GM12878 (cell line): ENCODE results near the gene TTLL8.

Experiments
- BACH1 ChIP-seq: fragments of 450-650 bp; IDR thresholded peaks from 2 replicates; pipeline ENCODE4 v1.6.1; 2017; ENCODE audit warnings: mild to moderate bottlenecking, borderline replicate concordance
- EED ChIP-seq: sonication (generic); IDR thresholded peaks from 2 replicates; pipeline ENCODE4 v1.6.1; 2016; ENCODE audit warnings: antibody characterized with exemption, low read depth
- KDM1A ChIP-seq: fragments of 200-600 bp; sonication (generic); IDR thresholded peaks from 2 replicates; pipeline ENCODE4 v1.6.1; 2016; ENCODE audit warnings: borderline replicate concordance
- SP1 ChIP-seq: IDR thresholded peaks from one replicate; pipeline ENCODE4 v1.6.1; 2011; ENCODE audit warnings: low read depth, low read length
- TAF1 ChIP-seq: IDR thresholded peaks from 2 replicates; pipeline ENCODE4 v1.6.1; 2011; ENCODE audit warnings: mild to moderate bottlenecking, low read depth, low read length, borderline replicate concordance
- TF ChIP-seq, protein P1 (sequence below), 3 experiments: IDR thresholded peaks in 2 of 3; conservative IDR thresholded peaks in 1 of 3; 2 replicates each; pipeline ENCODE4 v1.5.1; 2011; ENCODE audit warnings: low read depth in 3 of 3, low read length in 3 of 3, mild to moderate bottlenecking in 3 of 3, control low read depth in 2 of 3, moderate library complexity in 2 of 3, inconsistent platforms in 1 of 3, mixed read lengths in 1 of 3; ENCODE audit not compliant: control insufficient read depth in 2 of 3, insufficient read depth in 1 of 3; ENCODE audit errors: extremely low read depth in 1 of 3
- TF ChIP-seq, protein P2 (sequence below): fragments of 450-650 bp; IDR thresholded peaks from 2 replicates; pipeline ENCODE4 v1.6.1; 2016; ENCODE audit warnings: mild to moderate bottlenecking

DNA sequence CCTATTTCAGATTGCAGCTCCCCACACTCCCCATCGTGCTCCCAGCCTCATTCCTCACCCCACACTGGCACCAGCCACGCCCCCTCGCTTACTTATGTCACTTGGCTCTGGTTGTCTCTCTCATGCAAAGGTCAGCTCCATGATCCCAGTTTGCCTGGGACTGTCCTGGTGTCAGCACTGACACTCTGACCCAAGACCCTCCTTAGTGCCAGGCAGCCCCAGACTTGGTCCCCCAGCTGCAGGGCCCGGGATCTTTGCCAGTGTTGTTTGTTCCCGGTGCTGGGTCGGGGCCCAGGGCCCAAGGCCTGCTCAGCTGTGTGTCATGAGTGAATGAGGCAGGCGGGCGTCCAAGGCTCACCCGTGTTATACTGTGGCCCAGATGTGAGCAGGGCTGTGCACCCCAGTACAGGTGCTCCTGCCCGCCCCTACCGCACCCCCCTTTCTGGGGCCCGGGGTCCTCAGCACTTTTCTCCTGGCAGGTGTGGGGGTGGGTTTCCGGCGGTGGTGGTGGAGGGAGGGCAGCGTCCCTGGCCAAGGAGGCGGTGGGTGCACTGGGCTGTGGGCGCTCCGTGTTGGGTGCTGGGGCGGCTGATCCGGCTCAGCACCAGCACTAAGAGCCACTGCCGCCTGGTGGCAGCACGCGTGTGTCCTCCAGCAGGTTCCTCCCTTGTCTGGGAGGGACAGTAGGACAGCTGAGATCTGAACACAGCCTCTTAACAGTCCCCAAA, 65.0 kb downstream of the TTLL8 start:
- TF ChIP-seq BACH1 (no peak), TAF1 (no peak), KDM1A (no peak), SP1 (no peak), EED (no peak)
- TF ChIP-seq, protein P1, sequence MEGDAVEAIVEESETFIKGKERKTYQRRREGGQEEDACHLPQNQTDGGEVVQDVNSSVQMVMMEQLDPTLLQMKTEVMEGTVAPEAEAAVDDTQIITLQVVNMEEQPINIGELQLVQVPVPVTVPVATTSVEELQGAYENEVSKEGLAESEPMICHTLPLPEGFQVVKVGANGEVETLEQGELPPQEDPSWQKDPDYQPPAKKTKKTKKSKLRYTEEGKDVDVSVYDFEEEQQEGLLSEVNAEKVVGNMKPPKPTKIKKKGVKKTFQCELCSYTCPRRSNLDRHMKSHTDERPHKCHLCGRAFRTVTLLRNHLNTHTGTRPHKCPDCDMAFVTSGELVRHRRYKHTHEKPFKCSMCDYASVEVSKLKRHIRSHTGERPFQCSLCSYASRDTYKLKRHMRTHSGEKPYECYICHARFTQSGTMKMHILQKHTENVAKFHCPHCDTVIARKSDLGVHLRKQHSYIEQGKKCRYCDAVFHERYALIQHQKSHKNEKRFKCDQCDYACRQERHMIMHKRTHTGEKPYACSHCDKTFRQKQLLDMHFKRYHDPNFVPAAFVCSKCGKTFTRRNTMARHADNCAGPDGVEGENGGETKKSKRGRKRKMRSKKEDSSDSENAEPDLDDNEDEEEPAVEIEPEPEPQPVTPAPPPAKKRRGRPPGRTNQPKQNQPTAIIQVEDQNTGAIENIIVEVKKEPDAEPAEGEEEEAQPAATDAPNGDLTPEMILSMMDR (IDR thresholded peaks at IDR 0.05 in 2 of 3, conservative IDR thresholded peaks at IDR 0.05 in 1 of 3; ENCODE audit: control insufficient read depth in 2 of 3, extremely low read depth in 1 of 3, insufficient read depth in 1 of 3, low read depth in 3 of 3, low read length in 3 of 3) = peak; percentile 81 to 95 (median 93); a peak in 5 of 6 replicates
- TF ChIP-seq, protein P2, sequence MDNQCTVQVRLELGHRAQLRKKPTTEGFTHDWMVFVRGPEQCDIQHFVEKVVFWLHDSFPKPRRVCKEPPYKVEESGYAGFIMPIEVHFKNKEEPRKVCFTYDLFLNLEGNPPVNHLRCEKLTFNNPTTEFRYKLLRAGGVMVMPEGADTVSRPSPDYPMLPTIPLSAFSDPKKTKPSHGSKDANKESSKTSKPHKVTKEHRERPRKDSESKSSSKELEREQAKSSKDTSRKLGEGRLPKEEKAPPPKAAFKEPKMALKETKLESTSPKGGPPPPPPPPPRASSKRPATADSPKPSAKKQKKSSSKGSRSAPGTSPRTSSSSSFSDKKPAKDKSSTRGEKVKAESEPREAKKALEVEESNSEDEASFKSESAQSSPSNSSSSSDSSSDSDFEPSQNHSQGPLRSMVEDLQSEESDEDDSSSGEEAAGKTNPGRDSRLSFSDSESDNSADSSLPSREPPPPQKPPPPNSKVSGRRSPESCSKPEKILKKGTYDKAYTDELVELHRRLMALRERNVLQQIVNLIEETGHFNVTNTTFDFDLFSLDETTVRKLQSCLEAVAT = no peak
